ENCODE data around the gene PIEZO1.

DNA sequence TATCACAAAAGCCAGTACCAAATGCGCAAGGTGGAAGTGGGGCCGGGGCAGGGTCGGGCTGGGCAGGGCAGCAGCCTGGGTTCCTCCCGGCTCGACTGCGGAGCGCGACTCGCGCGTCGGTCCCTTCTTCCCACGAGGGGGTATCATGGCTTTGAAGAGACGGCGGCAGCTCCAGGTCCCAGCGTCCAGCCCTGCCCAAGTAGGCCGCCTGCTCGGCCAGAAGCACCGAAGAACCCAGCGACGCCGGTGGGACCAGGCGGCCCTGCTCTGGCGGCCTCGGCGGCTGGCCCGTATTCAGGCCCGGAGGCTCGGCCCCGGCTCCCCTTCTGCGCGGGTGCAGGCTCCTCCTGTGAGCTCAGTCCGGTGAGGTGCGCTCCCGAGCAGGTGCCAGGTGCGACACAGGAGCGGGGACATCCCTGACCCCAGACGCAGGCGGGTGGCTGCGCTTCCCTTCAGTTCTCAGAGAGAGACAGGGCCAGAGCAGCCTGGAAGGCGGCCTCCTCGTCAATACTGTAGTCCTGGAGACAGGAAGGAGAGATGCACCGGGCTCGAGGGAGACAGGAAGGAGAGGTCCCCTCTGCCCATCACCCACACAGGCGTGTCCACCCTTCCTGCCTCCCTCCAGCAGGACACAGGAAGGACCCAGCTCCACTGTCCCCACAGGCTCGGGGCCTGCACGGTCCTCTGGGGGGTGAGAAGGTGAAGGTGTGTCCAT is 87.7 kb downstream of the PIEZO1 start:
- TF ChIP-seq, protein P1, sequence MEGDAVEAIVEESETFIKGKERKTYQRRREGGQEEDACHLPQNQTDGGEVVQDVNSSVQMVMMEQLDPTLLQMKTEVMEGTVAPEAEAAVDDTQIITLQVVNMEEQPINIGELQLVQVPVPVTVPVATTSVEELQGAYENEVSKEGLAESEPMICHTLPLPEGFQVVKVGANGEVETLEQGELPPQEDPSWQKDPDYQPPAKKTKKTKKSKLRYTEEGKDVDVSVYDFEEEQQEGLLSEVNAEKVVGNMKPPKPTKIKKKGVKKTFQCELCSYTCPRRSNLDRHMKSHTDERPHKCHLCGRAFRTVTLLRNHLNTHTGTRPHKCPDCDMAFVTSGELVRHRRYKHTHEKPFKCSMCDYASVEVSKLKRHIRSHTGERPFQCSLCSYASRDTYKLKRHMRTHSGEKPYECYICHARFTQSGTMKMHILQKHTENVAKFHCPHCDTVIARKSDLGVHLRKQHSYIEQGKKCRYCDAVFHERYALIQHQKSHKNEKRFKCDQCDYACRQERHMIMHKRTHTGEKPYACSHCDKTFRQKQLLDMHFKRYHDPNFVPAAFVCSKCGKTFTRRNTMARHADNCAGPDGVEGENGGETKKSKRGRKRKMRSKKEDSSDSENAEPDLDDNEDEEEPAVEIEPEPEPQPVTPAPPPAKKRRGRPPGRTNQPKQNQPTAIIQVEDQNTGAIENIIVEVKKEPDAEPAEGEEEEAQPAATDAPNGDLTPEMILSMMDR (IDR thresholded peaks at IDR 0.05): no peak
- TF ChIP-seq POLR2A (IDR thresholded peaks at IDR 0.05): no peak
- TF ChIP-seq POLR2AphosphoS5 (IDR thresholded peaks at IDR 0.05): no peak
